ENCODE results near the gene MAML3.

GRCh38 chr4:139760567-139760966, 393.4 kb downstream of the MAML3 start:
- TF ChIP-seq CTCF (IDR thresholded peaks at IDR 0.05; ENCODE audit: low read depth, low read length) (no peak), POLR2A (IDR thresholded peaks at IDR 0.05; ENCODE audit: extremely low read depth, insufficient read length) (no peak), MYC (IDR thresholded peaks at IDR 0.05; ENCODE audit: low read depth, low read length) (no peak), MAX (IDR thresholded peaks at IDR 0.05; ENCODE audit: low read depth, low read length) (no peak)

All from NB4 (cell line).